GM12873 (cell line): ENCODE data around the gene IKZF2.

ENCODE experiments used
- TF ChIP-seq, protein P1 (sequence below): IDR thresholded peaks from 2 replicates; pipeline ENCODE4 v1.5.1; 2012; ENCODE audit warnings: low read depth, mild to moderate bottlenecking, moderate library complexity, low read length, control low read depth; ENCODE audit not compliant: insufficient read depth; ENCODE audit errors: missing control alignments

Gene IKZF2

DNA sequence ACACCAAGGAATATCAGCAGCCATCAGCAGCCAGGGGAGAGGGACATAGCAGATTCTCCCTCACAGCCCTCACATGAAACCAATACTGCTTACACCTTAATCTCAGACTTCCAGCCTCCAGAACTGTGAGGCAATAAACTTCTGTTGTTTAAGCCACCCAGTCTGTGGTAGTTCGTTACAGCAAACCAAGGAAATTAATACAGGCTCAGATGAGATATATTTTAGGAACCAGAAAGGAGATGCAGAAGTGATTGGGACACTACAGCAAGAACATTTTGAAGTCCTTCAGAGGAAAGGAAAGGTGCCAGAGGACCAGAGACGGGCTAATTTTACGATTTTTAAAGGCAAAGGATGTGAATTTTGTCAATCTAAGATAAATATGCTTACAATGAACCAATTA, 60.6 kb downstream of the IKZF2 start:
- TF ChIP-seq, protein P1, sequence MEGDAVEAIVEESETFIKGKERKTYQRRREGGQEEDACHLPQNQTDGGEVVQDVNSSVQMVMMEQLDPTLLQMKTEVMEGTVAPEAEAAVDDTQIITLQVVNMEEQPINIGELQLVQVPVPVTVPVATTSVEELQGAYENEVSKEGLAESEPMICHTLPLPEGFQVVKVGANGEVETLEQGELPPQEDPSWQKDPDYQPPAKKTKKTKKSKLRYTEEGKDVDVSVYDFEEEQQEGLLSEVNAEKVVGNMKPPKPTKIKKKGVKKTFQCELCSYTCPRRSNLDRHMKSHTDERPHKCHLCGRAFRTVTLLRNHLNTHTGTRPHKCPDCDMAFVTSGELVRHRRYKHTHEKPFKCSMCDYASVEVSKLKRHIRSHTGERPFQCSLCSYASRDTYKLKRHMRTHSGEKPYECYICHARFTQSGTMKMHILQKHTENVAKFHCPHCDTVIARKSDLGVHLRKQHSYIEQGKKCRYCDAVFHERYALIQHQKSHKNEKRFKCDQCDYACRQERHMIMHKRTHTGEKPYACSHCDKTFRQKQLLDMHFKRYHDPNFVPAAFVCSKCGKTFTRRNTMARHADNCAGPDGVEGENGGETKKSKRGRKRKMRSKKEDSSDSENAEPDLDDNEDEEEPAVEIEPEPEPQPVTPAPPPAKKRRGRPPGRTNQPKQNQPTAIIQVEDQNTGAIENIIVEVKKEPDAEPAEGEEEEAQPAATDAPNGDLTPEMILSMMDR: no peak

GRCh38 chr2:213089438-213089837, 62.0 kb downstream of the IKZF2 start:
- TF ChIP-seq, protein P1: no peak

- TF ChIP-seq, protein P1: no peak
Observed at GRCh38 chr2:213087040-213087439, 64.4 kb downstream of the IKZF2 start.

DNA sequence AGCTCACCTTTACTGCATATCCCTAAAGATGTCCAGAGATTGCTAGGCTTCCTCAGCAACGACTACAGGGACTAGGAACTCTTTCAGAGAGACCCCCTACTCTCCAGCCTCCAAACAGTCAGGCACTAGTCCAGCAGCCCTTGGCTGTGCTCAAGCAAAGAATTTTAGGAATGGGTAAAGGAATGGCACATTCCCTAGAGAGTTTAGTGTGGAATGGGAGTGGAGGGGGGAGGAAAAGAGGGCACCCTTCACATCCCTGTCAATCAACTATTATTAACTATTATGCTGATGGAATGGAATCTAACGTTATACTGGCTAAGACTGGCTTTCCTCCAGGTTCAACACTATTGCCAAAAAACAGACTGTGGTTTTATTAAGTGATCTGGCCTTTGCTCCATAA, 64.8 kb downstream of the IKZF2 start:
- TF ChIP-seq, protein P1: no peak

- TF ChIP-seq, protein P1: no peak
Observed at GRCh38 chr2:213086050-213086449, 65.4 kb downstream of the IKZF2 start.

DNA sequence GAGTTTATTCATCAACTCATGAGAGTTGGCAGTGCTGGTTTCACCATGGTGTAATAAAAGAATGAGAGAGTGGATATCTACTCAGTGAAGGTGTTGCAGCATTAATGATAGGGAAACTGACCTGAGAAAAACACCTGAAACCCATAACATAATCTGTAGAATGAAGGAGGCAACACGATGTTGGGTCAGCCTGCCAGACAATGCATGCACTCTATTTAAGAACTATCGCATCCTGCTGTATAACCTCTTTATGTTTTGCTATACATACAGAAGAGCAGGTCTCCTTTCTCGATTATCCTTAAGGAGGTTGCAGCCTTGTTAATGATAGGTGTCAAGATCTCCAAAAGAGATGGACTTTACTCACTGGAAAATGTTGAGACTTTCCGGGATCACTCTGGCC, 65.9 kb downstream of the IKZF2 start:
- TF ChIP-seq, protein P1: no peak

GRCh38 chr2:213084261-213084660, 67.2 kb downstream of the IKZF2 start:
- TF ChIP-seq, protein P1: no peak
